Muscle of leg (tissue), 16 donors: ENCODE measurements around the gene ZNF776. TPM values are rescaled to one million over a fixed set of nuclear protein-coding genes. Genes with fewer than 3 reads are reported as not detected.

Experiments used
- DNase-seq: peaks from one replicate; pipeline ENCODE4 v3.0.0; 2013
- H3K27ac ChIP-seq: one replicate; pipeline ENCODE4 v1.5.1; 2013; ENCODE audit warnings: mild to moderate bottlenecking, low read length, control low read depth
- H3K27me3 ChIP-seq: one replicate; pipeline ENCODE4 v1.6.1; 2013; ENCODE audit warnings: low read length; ENCODE audit not compliant: control insufficient read depth, insufficient read depth
- H3K36me3 ChIP-seq: one replicate; pipeline ENCODE4 v1.6.1; 2013; ENCODE audit warnings: low read length; ENCODE audit not compliant: control insufficient read depth, insufficient read depth
- H3K4me1 ChIP-seq: one replicate; pipeline ENCODE4 v1.6.1; 2013; ENCODE audit warnings: low read length; ENCODE audit not compliant: control insufficient read depth, insufficient read depth
- H3K4me3 ChIP-seq: one replicate; pipeline ENCODE4 v1.5.1; 2013; ENCODE audit warnings: low read length, control low read depth
- H3K9me3 ChIP-seq: replicated peaks from 2 replicates; pipeline ENCODE4 v1.6.1; 2013; ENCODE audit warnings: low read depth, low read length; ENCODE audit not compliant: control insufficient read depth
- WGBS: methylation state at CpG from one replicate; pipeline ENCODE4 v1.1.5; 2013; ENCODE audit warnings: missing lambda C conversion rate; ENCODE audit not compliant: insufficient coverage; 5-methylcytosine and 5-hydroxymethylcytosine counted together
- long read RNA-seq, 11 donors: transcript quantifications; one replicate each; lab custom pipeline, GENCODE V29; 2026
- polyA plus RNA-seq, 8 donors: library from polyadenylated mRNA; unstranded; fragments of 120-200 nt; gene quantifications; one replicate each; pipeline versions ENCODE4 v1.2.1 to v1.2.3, GENCODE V29; 2013; ENCODE audit warnings: inconsistent platforms in 1 of 8, low replicate concordance in 1 of 8; ENCODE audit not compliant: insufficient read length in 8 of 8, insufficient read depth in 1 of 8
- total RNA-seq: library from RNA; stranded (reverse); fragments of 120-200 nt; gene quantifications from one replicate; pipeline ENCODE4 v1.2.4, GENCODE V29; 2013

Gene ZNF776
- total RNA-seq (18.5 TPM), polyA plus RNA-seq (10 to 100 TPM; 12.3 to 15.6 (median 13.2) TPM)
- long read RNA-seq, donor 1, result 0 reads
- long read RNA-seq, donor 2, full-length matches to known transcripts, result 1 of 1 reads
- long read RNA-seq, donor 2, partial matches to known transcripts, result 0 of 1 reads
- long read RNA-seq, donor 2, other reads (novel, unspliced or antisense), result 0 of 1 reads
- long read RNA-seq, donor 3, partial matches to known transcripts, result 0 of 1 reads
- long read RNA-seq, donor 3, other reads (novel, unspliced or antisense), result 0 of 1 reads
- long read RNA-seq, donor 4, result 0 reads
- long read RNA-seq, donor 5, full-length matches to known transcripts, result 5 of 5 reads
- long read RNA-seq, donor 5, partial matches to known transcripts, result 0 of 5 reads
- long read RNA-seq, donor 5, other reads (novel, unspliced or antisense), result 0 of 5 reads
- long read RNA-seq, donor 6, full-length matches to known transcripts, result 2 of 2 reads
- long read RNA-seq, donor 6, partial matches to known transcripts, result 0 of 2 reads
- long read RNA-seq, donor 6, other reads (novel, unspliced or antisense), result 0 of 2 reads
- long read RNA-seq, donor 7, full-length matches to known transcripts, result 3 of 3 reads
- long read RNA-seq, donor 7, partial matches to known transcripts, result 0 of 3 reads
- long read RNA-seq, donor 7, other reads (novel, unspliced or antisense), result 0 of 3 reads
- long read RNA-seq, donor 8, full-length matches to known transcripts, result 2 of 2 reads
- long read RNA-seq, donor 8, partial matches to known transcripts, result 0 of 2 reads
- long read RNA-seq, donor 8, other reads (novel, unspliced or antisense), result 0 of 2 reads
- long read RNA-seq, donor 9, full-length matches to known transcripts, result 2 of 2 reads
- long read RNA-seq, donor 9, partial matches to known transcripts, result 0 of 2 reads
- long read RNA-seq, donor 9, other reads (novel, unspliced or antisense), result 0 of 2 reads
- long read RNA-seq, donor 10, full-length matches to known transcripts, result 2 of 2 reads
- long read RNA-seq, donor 10, partial matches to known transcripts, result 0 of 2 reads
- long read RNA-seq, donor 10, other reads (novel, unspliced or antisense), result 0 of 2 reads
- long read RNA-seq, donor 11, full-length matches to known transcripts, result 5 of 5 reads
- long read RNA-seq, donor 11, partial matches to known transcripts, result 0 of 5 reads
- long read RNA-seq, donor 11, other reads (novel, unspliced or antisense), result 0 of 5 reads

DNA sequence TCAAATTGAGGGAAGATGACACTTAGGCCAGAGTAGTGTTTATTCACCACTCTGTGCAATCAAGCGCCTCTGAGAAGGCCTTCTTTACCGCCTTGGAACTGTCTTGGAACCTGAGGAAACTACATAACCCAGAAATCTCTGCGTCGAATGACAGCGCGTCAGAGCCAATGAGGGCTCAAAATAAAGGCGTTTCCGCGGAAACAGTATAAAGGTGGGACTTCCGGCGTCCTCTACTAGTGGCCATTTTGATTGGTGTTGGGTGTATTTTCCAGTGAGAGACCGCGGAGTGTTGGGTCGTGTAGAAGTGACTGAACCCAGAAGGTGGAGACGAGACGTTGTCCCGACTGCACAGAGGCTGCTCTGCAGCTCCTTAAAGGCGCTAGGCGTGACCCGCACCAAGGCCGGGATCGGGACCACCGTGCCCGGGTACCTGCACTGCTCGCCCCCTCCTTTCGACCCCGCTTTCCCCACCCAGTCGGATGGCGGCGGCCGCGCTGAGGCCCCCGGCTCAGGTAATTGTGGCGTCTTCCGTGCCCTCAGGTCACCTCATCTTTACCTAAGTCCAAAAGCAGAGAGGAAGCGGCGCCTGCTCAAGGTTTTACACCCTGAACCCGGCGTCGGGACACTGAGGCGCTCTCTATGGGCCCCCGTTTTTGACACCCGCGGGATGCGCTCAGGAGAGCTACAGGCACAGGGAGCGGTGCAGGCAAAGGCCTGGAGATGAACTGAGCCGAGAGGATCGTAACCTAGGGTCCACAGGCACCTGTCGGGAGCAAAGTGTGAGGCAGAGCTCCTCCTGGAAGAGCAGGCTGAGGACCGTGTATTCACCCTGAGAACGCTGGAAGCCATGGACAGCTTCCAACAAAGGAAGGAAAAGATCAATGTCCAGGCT, at the start of gene ZNF776:
Gene ZNF776, plus strand, starts transcription at position 236 of the 892 bp plus-strand sequence. Its CDS starts 244 bp downstream, at position 480.
- Histone ChIP-seq H3K4me3 (peak within 1 kb of the TSS; percentile 69), H3K27ac (peak within 1 kb of the TSS; percentile 93), H3K9me3 (peaks cover 42% of the 10 kb centered on the region), H3K4me1 (peaks cover 6% of the 10 kb centered on the region), H3K27me3 (no peaks in the 10 kb centered on the region), H3K36me3 (peaks cover 37% of the 10 kb centered on the region)
- peak; percentile 97 for DNase-seq
- 1% methylated on average over 51 of the region's 51 CpGs for WGBS

DNA sequence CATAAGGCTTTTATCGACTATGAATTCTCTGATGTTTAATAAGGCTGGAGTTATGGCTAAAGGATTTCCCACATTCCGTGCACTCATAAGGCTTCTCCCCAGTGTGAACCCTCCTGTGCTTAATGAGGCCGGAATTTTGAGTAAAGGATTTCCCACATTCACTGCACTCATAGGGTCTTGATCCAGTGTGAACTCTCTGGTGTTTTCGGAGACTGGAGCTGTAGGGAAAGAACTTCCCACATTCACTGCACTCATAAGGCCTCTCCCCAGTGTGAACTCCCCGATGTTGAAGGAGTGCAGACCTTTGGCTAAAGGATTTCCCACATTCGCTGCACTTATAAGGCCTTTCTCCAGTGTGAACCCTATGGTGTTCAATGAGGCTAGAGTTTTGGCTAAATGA, 45.0 kb upstream of the ZNF776 start:
- no peak overlapping the region for H3K4me3 ChIP-seq
- no CpG with 5 or more reads among the region's 6 CpGs for WGBS
- peaks cover 73% of the 10 kb centered on the region for H3K36me3 ChIP-seq
- peaks cover 2% of the 10 kb centered on the region for H3K27me3 ChIP-seq
- no peak for DNase-seq
- H3K27ac ChIP-seq, result no peak overlapping the region
- peaks cover 78% of the 10 kb centered on the region for H3K9me3 ChIP-seq
- no peaks in the 10 kb centered on the region for H3K4me1 ChIP-seq

DNA sequence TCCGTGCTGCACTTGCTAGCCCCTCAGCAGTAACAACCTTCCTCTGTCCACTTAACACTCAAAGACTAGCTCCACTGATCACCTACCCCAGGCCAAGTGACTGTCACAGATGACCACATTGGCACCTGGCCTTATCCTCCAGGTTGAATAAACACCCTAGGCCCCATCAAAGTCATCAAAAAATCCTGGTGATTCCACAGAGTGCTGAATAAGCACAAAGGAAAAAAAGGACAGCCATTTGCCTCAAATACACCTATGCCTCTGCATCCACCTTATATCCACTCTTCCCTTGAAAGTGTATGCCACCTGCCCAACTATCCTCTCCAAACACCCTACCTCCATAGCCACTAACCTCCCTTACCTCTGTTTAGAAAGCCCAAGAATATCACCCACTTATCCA, 40.3 kb upstream of the ZNF776 start:
- no peak overlapping the region for H3K27ac ChIP-seq
- peaks cover 63% of the 10 kb centered on the region for H3K36me3 ChIP-seq
- no peak overlapping the region for H3K4me3 ChIP-seq
- peaks cover 2% of the 10 kb centered on the region for H3K27me3 ChIP-seq
- no peak for DNase-seq
- H3K9me3 ChIP-seq, result peaks cover 59% of the 10 kb centered on the region
- WGBS, result 100% methylated on average over 1 of the region's 1 CpG
- H3K4me1 ChIP-seq, result peaks cover 5% of the 10 kb centered on the region

DNA sequence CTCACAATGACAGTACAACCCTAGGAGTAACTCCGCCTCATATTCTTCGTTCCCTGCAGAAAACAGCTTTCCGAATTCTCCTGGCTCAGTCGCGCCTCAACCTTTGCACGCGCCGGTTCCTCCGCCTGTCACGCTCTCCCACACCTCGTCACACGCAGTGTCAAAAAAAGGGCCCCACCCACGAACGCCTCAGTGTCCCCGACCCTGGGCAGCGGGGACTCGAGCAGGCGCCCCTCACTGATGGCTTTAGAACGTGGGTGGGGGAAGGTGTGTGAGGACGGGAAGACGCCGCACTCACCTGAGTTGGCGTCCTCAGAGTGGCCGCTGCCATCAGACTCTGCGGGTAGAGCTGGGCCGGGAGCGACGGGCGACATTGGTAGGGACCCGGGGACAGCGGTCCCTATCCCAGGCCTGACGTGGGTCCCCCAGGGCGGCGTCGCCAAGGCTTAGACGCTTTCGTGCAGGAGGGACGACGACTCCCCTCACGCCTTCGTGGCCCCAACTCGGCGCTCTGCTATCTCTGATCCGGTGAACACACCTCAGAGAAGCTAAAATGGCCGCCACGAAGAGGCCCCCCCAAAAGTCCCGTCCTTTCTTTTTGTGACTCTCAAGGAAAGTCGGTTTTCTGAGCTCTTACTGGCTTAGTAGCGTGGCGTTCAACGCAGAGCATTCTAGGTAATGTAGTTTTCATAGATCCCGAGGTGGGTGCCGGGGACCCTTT, 37.8 kb upstream of the ZNF776 start, which contains the start of gene ZNF154:
Gene ZNF154, minus strand, starts transcription at position 564 of the 721 bp plus-strand sequence. Its CDS starts 233 bp downstream, at position 331.
- peaks cover 5% of the 10 kb centered on the region for H3K4me1 ChIP-seq
- WGBS, result under 1% methylated on average over 42 of the region's 53 CpGs
- H3K9me3 ChIP-seq, result peaks cover 39% of the 10 kb centered on the region
- H3K27ac ChIP-seq, result peak within 1 kb of the TSS; percentile 86
- peak within 1 kb of the TSS; percentile 59 for H3K4me3 ChIP-seq
- peaks cover 2% of the 10 kb centered on the region for H3K27me3 ChIP-seq
- peaks cover 40% of the 10 kb centered on the region for H3K36me3 ChIP-seq
- DNase-seq, result peak; percentile 93

DNA sequence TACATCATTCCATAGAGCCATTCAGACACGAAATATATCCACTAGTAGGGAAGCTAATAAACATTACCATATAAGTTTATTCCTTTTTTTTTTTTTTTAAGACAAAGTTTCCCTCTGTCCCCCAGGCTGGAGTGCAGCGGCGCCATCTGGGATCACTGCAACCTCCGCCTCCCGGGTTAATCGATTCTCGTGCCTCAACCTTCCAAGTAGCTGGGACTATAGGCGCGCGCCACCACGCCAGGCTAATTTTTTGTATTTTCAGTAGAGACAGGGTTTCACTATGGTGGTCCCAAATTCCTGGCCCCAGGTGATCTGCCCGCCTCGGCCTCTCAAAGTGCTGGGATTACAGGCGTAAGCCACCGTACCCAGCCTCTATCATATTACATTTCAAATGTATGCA, 37.0 kb upstream of the ZNF776 start:
- no CpG with 5 or more reads among the region's 15 CpGs for WGBS
- DNase-seq, result no peak
- Histone ChIP-seq H3K4me1 (peaks cover 5% of the 10 kb centered on the region), H3K27me3 (peaks cover 2% of the 10 kb centered on the region), H3K9me3 (peaks cover 38% of the 10 kb centered on the region), H3K27ac (peak overlapping the region; percentile 86), H3K36me3 (peaks cover 34% of the 10 kb centered on the region), H3K4me3 (peak overlapping the region; percentile 59)

DNA sequence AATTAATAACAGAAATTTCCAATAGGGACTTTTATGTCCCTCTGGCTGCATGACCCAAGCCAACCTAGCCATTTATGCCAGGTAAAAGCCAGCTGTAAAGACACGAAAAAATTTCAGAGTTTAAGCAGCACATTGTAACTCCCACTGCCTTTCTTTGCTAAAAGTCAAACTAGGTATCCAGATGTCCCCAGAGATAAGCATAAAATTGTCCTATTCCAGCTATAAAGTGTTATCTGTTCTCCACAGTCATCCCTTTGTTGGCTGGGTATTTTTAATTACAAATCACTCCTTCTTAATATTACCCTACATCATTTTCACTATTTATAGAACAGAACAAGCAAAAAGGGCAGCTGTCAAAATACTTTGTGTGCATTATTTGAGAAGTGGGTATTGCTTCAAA, 34.4 kb upstream of the ZNF776 start:
- H3K9me3 ChIP-seq, result peaks cover 32% of the 10 kb centered on the region
- H3K27ac ChIP-seq, result no peak overlapping the region
- WGBS, result no CpG with 5 or more reads among the region's 1 CpG
- H3K4me1 ChIP-seq, result peaks cover 5% of the 10 kb centered on the region
- no peak for DNase-seq
- H3K36me3 ChIP-seq, result peaks cover 12% of the 10 kb centered on the region
- H3K27me3 ChIP-seq, result no peaks in the 10 kb centered on the region
- H3K4me3 ChIP-seq, result no peak overlapping the region

DNA sequence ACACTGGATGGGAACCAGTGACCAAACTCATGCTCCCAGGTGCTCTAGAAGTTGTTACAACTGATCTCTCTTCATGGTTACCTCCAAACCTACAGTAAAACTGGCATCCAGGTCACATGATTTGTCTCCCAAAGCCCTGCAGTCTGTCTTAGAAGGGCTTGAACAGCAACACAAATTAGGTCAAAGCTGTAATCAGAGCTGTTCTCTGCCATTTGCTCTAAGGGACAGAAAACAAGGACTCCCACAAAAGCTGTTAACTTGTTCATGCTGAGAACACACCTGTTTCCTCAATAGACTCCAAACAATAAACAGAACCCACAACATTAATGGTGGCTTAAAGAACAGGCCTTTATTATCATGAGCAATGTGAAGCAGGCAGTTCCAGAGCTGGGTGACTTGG, 27.2 kb upstream of the ZNF776 start:
- Histone ChIP-seq H3K36me3 (peaks cover 49% of the 10 kb centered on the region), H3K27ac (no peak overlapping the region), H3K27me3 (no peaks in the 10 kb centered on the region), H3K4me3 (no peak overlapping the region), H3K4me1 (no peaks in the 10 kb centered on the region), H3K9me3 (peaks cover 77% of the 10 kb centered on the region)
- DNase-seq, result no peak

DNA sequence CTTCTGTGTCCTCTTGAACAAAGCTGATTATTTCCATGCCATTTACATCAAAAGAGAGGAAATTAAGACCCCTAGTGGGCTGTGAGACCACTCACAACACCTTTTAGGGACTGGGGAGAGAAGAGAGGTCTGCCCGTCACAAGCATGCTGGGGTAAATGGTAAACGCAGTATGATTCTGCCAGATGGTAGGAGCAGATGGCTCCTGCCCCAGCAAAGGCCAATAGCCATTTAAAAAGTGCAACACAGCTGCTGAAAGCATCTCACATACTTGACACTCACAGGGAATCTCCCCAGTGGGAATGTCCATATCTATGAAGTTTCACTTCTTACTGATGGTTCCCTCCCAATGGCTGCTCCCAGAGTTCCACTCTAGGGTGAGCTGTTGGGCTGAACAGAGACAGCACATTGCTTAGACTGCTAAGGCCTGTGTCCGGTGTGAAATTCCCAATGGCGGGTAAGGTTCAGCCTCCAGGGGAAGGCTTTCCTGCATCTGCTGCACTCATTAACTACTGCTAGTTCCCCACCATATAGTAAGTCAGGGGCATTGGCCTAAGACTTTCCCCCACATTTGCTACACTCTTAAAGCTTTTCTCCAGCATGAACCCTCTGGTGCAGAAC, 26.6 kb upstream of the ZNF776 start:
- Histone ChIP-seq H3K36me3 (peaks cover 51% of the 10 kb centered on the region), H3K27me3 (no peaks in the 10 kb centered on the region), H3K4me1 (no peaks in the 10 kb centered on the region), H3K27ac (no peak overlapping the region), H3K9me3 (peaks cover 76% of the 10 kb centered on the region), H3K4me3 (no peak overlapping the region)
- DNase-seq, result no peak
- WGBS, result 82% methylated on average over 2 of the region's 4 CpGs
